ENCODE results near the gene SORBS1. TPM values are rescaled to one million over a fixed set of nuclear protein-coding genes. Genes with fewer than 3 reads are reported as not detected.

SORBS1 gene
- total and polyA plus RNA-seq, 12 donors, result 140 to 1,253 (median 1,042) TPM

DNA sequence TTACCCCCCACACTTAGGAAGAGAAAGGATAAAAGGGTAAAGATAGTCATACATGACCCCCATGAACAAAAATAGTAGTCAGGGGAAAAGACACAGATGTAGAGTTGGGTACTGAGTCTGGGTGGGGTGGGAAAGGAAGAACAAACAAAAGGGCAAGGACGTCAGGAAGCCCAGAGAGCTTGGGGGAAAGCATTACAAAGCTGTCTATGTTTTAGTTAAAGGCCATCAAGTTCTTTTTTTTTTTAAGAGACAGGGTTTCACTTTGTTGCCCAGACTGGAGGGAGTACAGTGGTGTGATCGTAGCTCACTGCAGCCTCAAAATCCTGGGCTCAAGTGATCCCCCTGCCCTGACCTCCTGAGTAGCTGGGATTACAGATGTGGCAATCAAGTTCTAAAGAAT, 172.0 kb downstream of the SORBS1 start:
- 49 to 58% methylated on average over 2 of the region's 2 CpGs for WGBS, 2 donors
- DNase-seq (no peak), ATAC-seq (no peak)
- Histone ChIP-seq H3K27me3 (no peaks in the 10 kb centered on the region), H3K4me3 (no peak overlapping the region), H3K4me1 (peaks cover 24 to 93% (median 74%) of the 10 kb centered on the region in 9 donors), H3K9me3 (no peaks in the 10 kb centered on the region), H3K27ac (peak overlapping the region in 7 of 10 donors; percentile 10 to 70 (median 45)), H3K36me3 (peaks cover 0 to 97% (median 4%) of the 10 kb centered on the region in 9 donors)
- TF ChIP-seq CTCF (IDR thresholded peaks at IDR 0.05), result no peak
- intact Hi-C loops (cut with DNase I), result no loop called here

- TF ChIP-seq CTCF (IDR thresholded peaks at IDR 0.05), result no peak
- no peaks in the 10 kb centered on the region for H3K9me3 ChIP-seq
- no peak overlapping the region for H3K4me3 ChIP-seq
- no peaks in the 10 kb centered on the region for H3K27me3 ChIP-seq
- intact Hi-C loops (cut with DNase I), result no loop called here
- peaks cover 20 to 93% (median 69%) of the 10 kb centered on the region in 9 donors for H3K4me1 ChIP-seq
- peak overlapping the region in 7 of 10 donors; percentile 10 to 70 (median 45) for H3K27ac ChIP-seq
- WGBS, 2 donors, result 9% methylated on average over 1 of the region's 1 CpG
- DNase-seq (no peak), ATAC-seq (peak in 4 of 8 donors; percentile 12 to 51 (median 31))
- H3K36me3 ChIP-seq, result peaks cover 0 to 97% (median 10%) of the 10 kb centered on the region in 9 donors
Observed at GRCh38 chr10:95388539-95388938, 172.6 kb downstream of the SORBS1 start.

GRCh38 chr10:95388109-95388471, 173.1 kb downstream of the SORBS1 start:
- no peak for TF ChIP-seq CTCF (IDR thresholded peaks at IDR 0.05)
- H3K27me3 ChIP-seq, result no peaks in the 10 kb centered on the region
- no peak for DNase-seq
- intact Hi-C loops (cut with DNase I), result no loop called here
- H3K27ac ChIP-seq, result peak overlapping the region in 8 of 10 donors; percentile 13 to 70 (median 44)
- H3K4me3 ChIP-seq, result no peak overlapping the region
- no peaks in the 10 kb centered on the region for H3K9me3 ChIP-seq
- peaks cover 20 to 93% (median 65%) of the 10 kb centered on the region in 9 donors for H3K4me1 ChIP-seq
- peak in 4 of 8 donors; percentile 3 to 28 (median 16) for ATAC-seq
- WGBS, 2 donors, result 73 to 75% methylated on average over 5 of the region's 5 CpGs
- H3K36me3 ChIP-seq, result peaks cover 0 to 97% (median 15%) of the 10 kb centered on the region in 9 donors

DNA sequence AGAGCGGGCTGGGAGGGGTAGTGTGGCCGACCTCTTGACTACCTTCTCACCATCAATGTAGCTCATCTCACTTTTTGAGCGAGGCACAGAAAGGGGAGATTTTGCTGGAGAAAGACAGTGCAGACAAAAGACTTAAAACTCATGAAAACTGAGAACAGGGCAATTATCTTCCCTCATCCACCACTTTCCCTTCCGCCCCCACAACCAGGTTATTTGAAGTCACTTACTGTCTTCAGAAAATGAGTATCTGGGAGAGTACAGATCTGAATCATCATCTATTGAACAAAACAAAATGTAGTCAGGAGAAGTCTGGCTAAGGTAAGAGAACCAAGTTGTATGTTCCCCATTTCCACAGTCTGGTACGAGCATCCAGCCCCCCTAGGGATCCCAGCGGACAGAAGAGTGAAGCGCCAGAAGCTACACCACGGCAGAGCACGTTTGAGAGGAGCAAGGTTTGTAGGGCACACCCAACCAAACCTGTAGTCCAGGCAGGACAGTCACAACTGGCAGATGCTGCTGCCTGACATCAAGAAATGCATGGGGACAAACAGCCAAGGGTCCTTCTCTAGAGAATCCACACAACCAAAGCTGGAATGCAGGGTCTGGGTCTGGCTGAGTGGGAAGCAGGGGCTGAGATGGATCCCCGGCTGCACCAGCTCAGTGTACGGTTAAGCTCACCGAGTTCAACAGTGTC, 177.0 kb downstream of the SORBS1 start:
- DNase-seq (no peak), ATAC-seq (peak in 2 of 8 donors; percentile 9 to 46)
- 88 to 91% methylated on average over 12 of the region's 12 CpGs for WGBS, 2 donors
- Histone ChIP-seq H3K4me3 (no peak overlapping the region), H3K27ac (peak overlapping the region in 3 of 10 donors; percentile 14 to 57 (median 40)), H3K27me3 (no peaks in the 10 kb centered on the region), H3K9me3 (no peaks in the 10 kb centered on the region), H3K4me1 (peaks cover 4 to 69% (median 36%) of the 10 kb centered on the region in 9 donors), H3K36me3 (peaks cover 0 to 98% (median 51%) of the 10 kb centered on the region in 9 donors)
- intact Hi-C loops (cut with DNase I), result loop anchor here in 1 of 10 donors (5.0 kb wide), 1 partner anchor 218 kb away; no protein-coding TSS in a partner anchor
- no peak for TF ChIP-seq CTCF (IDR thresholded peaks at IDR 0.05)
